SHP77 treated with DMSO at 0.1 percent for 48 hours (cell line): Measurements from ENCODE around the gene CHST10.

Source experiments
- DNase-seq: peaks from one replicate; lab custom pipeline; 2025; lab: John Stamatoyannopoulos, UW

CHST10 gene

DNA sequence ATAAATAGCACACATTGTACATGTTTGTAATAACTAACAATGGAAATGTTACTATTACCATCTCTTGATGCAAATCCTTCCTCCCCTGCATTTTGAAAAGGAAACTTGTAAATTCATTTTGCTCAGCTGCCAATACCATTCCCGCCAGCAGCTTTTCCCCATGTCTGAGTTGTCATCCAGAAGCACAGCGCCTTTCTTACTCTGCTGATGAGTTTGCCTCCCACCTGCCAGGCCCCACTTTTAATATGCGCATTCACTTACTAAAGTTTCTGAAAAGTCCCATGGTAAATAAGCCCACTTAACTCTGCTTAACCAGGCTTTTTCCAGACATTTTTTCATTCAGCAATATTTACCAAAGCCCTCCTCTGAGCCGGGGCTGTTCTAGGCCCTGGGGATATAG lies 3.9 kb downstream of the CHST10 start:
- no peak for DNase-seq

DNA sequence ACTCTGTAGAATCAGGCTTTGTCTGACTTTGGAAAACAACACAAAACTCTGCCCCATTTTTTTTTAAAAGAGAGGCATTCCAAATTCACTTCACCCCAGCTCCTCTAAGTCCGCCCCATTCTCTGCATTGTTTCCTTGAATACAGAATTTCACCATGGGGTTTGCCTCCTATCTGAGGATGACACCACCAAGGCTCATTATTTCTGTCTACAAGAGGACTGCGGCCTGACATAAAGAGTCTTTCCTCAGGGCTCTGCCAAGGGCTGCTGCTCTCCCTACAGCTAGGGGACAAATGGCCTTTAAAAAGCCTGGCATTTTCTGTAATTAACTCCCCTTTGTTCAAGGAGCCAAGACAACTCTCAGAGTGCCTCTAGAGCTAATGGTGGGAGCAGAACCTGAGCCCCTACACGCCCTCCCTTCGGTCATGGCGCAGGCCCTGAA lies 4.6 kb downstream of the CHST10 start:
- no peak for DNase-seq

DNA sequence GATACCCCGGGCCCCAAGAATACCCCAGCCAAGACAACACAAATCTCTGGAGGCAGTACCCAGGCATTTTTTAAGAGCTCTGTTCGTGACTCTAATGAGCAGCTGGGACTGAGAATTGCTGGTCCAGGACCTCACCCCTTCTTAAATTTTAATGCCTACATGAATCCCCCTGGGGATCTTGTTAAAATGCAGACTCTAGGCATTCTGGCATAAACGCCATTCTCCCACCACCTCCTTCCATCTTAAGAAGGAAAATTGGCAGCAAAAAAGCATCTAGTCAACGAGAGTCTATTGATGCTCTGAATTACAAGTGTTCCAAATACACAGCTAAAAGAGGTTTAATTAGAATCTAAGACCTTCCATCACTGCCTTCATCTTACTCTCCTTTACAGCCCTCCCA lies 5.0 kb downstream of the CHST10 start:
- no peak for DNase-seq

DNA sequence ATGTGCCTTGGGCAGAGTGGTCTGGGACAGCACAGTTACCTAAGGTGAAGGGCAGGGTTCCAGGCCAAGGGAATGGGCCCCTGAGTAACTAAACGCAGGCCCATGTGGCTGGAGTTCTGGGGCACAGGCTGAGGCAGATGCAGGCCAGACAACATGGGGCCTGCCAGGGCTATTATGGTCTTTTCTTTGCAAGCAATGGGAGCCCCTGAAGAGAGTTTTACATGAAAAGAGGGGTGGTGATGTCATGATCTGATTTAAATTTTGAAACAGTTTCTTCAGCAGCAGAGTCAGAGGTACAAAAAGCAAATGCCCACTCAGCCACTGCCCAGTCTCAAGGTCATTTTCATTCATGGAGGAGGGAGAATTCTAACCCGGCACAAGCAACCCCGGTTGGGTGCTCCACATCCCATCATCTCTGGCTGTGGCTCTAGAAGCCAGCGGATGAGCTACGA lies 5.6 kb downstream of the CHST10 start:
- DNase-seq: no peak

DNA sequence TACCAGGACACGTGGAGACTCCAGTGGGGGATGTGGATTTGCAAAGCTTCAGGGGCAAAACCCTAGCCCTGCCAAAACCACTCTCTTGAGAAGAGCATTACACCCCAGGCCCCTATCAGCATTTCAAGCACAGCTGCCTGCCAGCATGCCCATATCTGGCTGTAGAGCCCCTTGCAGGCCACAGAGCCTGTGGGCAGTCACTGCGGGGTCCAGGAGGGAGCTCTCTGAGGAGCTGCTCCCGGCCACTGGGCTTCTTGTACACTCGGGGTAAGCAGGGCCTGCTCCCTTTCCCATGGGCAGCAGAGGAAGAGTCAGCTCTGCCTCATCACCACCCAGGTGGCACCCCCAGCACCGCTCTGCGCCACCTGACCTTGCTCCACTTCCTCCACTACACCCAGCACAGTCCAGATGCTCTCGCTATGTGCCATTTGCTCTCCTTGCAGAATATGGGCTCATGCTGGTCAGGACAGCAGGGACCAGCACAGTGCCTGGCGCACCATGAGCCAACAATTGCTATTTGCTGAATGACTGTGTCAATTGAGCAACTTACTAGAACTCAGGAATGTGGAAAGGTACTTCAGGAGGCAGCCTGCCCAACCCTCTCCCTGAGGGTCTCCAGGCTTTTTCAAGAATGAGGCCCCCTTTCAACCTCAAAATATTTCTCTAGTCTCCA lies 7.4 kb downstream of the CHST10 start:
- no peak for DNase-seq

DNA sequence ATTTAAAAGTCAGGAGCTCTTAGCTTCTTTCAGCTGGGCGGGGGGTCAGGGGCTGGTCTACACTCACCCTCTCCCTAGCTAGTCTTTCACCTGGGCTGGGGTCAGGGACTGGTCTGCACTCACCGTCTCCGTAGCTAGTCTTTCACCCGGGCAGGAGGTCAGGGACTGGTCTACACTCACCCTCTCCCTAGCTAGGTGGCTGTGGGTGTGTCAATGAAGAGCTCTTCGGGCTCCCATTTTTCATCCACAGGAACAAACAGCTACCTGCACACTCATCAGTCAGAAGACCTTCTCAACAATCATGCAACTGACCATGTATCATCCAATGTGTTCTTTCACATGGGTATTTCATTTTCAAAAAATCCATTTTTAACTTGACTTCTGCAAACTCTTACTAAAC lies 8.0 kb downstream of the CHST10 start:
- no peak for DNase-seq

DNA sequence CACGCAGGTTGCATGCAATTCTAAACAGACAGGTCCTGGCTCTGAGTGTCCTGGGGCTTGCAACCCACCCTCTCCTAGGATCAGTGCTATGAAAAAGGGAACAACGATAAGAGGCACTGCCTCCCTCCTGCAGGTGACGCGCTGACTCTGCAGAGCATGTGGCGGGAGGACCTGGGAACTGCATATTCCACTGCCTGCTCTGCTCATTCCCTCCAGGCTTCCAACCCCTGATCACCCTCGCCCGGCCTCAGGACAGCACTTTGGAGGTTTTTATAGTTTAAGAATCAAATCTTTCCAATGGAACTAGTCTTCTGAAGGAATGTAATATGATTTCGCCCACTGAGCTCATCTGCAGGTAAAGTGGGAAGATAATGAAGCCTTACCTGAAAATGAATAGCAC lies 8.5 kb downstream of the CHST10 start:
- DNase-seq: no peak

DNA sequence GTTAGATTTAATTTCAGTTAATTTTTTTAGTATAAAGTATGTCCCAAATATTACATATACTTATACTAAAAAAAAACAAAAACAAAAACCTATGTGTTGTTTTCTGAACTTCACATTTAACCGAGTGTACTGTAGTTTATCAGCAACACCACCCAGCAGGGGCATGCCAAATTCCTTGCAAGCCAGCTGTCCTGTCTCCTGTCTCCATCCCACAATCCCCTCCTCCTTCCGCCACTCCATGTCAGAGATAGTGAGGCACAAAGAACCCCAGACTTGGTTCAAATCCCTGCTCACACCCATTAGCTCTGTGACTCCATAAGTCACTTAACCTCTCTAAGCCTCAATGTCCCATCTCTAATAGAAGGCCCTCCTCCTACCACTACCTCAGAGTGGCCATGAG lies 9.4 kb downstream of the CHST10 start:
- no peak for DNase-seq

DNA sequence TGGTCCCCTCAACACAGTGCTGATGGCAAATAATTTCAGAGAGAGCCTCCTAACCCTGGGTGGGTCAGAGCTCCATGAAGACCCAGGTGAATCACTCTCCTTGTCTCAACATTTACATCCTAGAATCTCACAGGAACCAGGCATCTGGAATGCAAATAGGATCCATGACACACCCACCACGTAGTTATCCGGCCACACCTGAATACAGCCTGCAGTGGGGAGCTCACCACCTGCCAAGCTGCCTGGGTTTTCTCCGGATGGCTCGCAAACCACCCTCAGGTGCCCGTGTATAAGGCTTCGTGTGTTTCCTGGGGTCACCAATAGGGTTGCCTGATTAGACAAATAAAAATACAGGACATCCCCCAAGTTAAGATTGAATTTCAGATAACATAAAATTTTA lies 9.9 kb downstream of the CHST10 start:
- DNase-seq: no peak

DNA sequence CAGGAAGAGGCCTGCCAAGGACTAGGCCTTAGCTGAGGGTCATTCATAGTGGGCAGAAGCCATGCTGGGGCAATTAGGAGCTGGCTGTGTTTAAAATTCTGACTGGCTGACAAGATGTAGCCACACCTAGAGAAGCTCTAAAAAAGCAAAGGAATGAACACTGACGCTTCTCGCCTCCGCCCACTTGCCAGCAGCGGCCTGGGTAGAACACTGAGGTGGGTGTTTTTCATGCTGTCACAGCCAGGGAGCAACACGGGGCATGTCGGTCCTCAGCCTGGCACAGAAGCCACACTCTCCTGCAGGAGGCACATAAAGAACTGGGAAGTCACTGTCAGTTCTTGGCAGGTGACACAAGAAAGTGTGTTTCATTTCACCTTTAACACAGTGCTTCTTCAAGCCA lies 10.4 kb downstream of the CHST10 start:
- no peak for DNase-seq

DNA sequence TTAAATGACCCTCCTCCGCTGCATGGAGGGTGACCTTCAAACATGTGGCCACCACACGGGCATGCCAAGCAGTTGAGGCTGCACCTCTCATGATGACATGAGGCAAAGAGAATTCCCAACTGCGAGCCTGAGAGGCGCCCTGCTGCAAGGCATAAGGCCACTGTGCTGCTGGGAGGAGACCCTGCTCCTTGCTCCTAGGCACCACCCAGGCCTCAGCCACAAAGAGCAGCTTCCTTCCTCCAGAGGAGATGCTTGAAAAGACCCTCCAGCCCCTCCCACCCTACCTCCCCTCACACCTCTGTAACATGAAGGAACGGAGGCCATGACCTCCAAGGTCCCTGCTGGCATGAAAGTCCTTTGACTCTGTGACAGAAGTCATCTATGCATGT lies 11.4 kb downstream of the CHST10 start:
- DNase-seq: no peak

- DNase-seq: no peak
These were observed 11.9 kb downstream of the CHST10 start for GRCh38 chr2:100405403-100406119.

DNA sequence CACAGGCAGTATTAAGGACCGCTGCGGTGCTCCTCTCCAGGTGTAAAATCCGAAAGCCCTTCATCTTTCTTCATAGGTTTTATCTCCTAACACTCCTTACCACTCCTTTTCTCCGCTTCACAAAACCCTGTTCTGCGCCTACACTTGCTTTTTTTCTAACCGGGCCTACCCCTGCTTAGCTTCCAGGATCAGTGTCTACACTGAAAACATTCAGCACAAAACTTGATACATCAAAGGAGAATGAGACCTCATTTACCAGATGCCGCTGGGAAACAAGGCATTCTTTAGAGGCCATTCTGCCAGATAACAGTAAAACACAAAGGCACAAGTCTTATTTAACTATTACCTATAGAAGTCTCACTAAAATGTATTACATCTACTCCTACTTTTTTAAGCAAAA lies 13.1 kb downstream of the CHST10 start:
- DNase-seq: no peak

DNA sequence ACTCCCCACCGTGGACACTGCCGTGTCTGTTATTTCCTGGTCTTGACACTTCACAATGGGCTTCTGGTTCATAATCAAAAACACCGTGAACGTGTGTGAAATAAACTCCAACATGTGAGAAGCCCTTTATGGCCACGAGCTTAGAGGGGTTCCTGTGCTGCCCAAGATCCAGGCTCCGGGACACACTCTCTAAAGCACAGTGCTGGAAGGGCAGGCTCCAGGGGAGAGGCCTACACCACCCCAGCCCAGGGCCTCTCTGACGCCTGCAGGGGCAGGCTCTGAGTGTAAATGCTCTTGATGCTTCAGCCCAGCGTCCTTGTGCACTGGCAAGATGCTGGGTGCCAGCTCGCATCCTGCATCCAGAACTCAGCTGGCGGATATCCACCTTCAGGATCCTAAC lies 13.7 kb downstream of the CHST10 start:
- no peak for DNase-seq

GRCh38 chr2:100401268-100401667 lies 16.2 kb downstream of the CHST10 start:
- no peak for DNase-seq

- no peak for DNase-seq
These were observed 17.8 kb downstream of the CHST10 start for GRCh38 chr2:100399714-100400113.

DNA sequence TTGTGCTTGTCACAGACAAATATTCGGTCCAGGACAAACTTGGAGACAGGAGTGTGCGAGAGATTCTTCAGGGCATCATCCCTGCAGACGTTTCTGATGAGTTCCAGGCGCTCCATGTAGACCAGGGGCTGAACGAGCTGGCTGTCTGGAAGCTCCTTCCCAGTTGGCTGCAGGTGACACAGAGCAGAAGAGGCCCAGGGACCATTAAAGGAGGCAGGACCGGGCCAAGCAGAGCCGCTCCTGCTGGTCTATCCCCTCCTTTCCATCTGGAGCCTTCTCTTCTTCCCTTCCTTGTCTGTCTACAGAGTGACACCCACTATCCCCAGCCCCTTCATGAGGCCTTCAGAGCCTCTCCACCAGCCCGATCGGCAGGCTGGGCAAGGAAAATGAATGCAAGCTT lies 19.5 kb downstream of the CHST10 start:
- DNase-seq: no peak

DNA sequence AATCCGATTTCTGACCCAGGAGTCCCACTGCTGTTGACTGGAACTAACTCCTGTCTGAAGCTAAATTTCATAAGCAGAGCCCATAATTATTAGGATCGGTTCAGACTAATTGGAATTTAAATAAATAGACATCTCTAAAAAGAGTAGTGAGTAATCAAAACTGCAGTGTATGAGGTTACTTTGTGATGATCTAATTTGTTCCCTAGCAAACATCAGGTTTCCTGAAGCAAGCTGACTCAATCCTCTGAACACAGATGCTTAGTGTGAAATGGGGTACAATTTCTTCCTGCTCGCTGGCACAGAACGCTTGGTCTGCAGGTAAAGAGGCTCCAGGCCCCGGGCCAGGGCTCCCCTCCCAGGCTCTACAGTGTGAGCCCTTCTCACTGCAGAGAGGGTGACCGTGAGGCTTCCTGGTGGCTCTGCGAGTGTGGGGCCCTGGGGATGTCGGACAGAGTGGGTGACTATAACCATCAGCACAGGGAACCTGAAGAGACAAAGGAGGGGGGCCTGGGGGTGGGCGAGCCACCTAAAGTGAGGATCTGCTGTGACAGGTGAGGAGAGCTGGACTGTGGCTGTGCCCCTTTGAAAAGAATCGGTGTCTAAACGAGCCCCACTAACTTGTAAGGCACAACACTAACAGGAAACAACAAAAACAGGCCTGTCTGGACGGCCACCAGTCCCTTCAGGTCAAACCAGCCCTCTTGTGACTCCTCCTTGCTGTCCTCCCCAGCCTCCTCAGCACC lies 20.2 kb downstream of the CHST10 start:
- DNase-seq: no peak

- DNase-seq: no peak
These were observed 21.0 kb downstream of the CHST10 start for GRCh38 chr2:100396483-100396882.

GRCh38 chr2:100395532-100396350 lies 21.7 kb downstream of the CHST10 start:
- DNase-seq: no peak

DNA sequence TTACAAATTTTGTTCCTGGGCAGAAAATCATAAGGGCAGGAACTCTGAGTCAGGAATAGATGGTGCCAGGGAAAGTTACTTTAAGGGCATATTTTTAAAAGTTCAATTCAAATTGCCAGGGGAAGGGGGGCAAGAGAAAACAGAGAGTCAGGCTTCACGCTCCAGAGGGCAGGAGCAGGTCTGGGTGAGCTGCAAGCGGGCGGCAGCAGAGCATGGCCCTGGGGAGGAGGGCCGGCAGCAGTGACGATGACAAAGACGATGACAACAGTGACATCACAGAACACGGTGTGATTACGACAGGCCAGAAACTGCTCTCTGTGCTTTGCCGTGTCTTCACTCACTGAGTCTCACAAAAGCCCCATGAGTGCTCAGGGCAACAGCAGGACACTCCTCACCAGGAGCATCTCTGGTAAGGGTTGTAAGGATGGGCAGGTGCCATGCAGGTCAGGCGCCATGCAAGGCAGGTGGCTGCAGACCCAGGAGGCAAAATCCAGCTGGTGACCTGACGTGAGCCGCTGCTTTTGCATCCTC lies 23.3 kb downstream of the CHST10 start:
- DNase-seq: no peak

DNA sequence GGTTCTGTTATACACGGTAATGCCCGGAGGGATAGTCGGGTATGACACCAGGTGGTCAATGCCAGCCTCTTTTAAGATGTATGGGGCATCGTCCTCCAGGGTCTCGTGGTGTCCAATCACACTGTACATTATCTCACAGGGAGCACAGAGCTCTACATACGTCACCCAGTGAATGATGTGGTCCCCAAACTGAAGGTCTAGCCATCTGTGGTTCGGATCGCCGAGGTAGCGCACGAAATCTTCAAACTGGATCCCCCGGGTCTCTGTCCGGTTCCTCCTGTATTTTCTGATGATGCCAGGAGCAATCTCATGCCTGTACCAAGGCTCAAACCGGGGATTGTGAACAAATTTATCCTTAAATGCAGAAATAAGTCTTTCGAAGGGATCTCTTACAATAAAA lies 24.1 kb downstream of the CHST10 start:
- no peak for DNase-seq
